Epidermal melanocyte (primary cell): ENCODE results near the gene TJP1.
A peak's percentile ranks its signal among the peaks of the same experiment; 100 is the strongest.
"Not testable (repeated sequence)": the region's sequence is repeated elsewhere in the genome, so short reads cannot be mapped to it uniquely, and the experiment has no call there.

Source experiments
- DNase-seq: peaks from one replicate; pipeline ENCODE4 v3.0.0; 2011; ENCODE audit warnings: low spot score; ENCODE audit not compliant: insufficient read length

The TJP1 gene

GRCh38 chr15:29800491-29801366 lies 21.5 kb downstream of the TJP1 start:
- no peak for DNase-seq

GRCh38 chr15:29799859-29800258 lies 22.4 kb downstream of the TJP1 start:
- DNase-seq = no peak

- DNase-seq = no peak
Observed at GRCh38 chr15:29795610-29796009, 26.7 kb downstream of the TJP1 start.

GRCh38 chr15:29792426-29793159 lies 29.7 kb downstream of the TJP1 start:
- no peak for DNase-seq

- DNase-seq = no peak
Observed at GRCh38 chr15:29790607-29791006, 31.7 kb downstream of the TJP1 start.

GRCh38 chr15:29789871-29790270 lies 32.4 kb downstream of the TJP1 start:
- no peak for DNase-seq

GRCh38 chr15:29788433-29789034 lies 33.7 kb downstream of the TJP1 start:
- DNase-seq = no peak

- DNase-seq = no peak
Observed at GRCh38 chr15:29787767-29788166, 34.5 kb downstream of the TJP1 start.

- DNase-seq = no peak
Observed at GRCh38 chr15:29785642-29786041, 36.6 kb downstream of the TJP1 start.

GRCh38 chr15:29785136-29785535 lies 37.1 kb downstream of the TJP1 start:
- DNase-seq = no peak

- no peak for DNase-seq
Observed at GRCh38 chr15:29784413-29784812, 37.9 kb downstream of the TJP1 start.

GRCh38 chr15:29782816-29783215 lies 39.5 kb downstream of the TJP1 start:
- not testable (repeated sequence) for DNase-seq

- no peak for DNase-seq
Observed at GRCh38 chr15:29778382-29778781, 43.9 kb downstream of the TJP1 start.

- no peak for DNase-seq
Observed at GRCh38 chr15:29776859-29777258, 45.4 kb downstream of the TJP1 start.

- DNase-seq = no peak
Observed at GRCh38 chr15:29774900-29775299, 47.4 kb downstream of the TJP1 start.

- no peak for DNase-seq
Observed at GRCh38 chr15:29773816-29774215, 48.5 kb downstream of the TJP1 start.

GRCh38 chr15:29773000-29773399 lies 49.3 kb downstream of the TJP1 start:
- no peak for DNase-seq

GRCh38 chr15:29770796-29771195 lies 51.5 kb downstream of the TJP1 start:
- DNase-seq = no peak

GRCh38 chr15:29765898-29766527 lies 56.3 kb downstream of the TJP1 start:
- no peak for DNase-seq

GRCh38 chr15:29765234-29765841 lies 56.9 kb downstream of the TJP1 start:
- DNase-seq = peak; percentile 32

- DNase-seq = no peak
Observed at GRCh38 chr15:29759596-29759995, 62.7 kb downstream of the TJP1 start.
